Measurements from ENCODE around the gene STRN4.

Gene STRN4

GRCh38 chr19:46724468-46724867, 21.8 kb downstream of the STRN4 start:
- CTCF ChIA-PET, result no interaction called here
- DNase-seq (ENCODE audit: extremely low spot score), result no peak
- POLR2A ChIA-PET, result no interaction called here
- TF ChIP-seq L3MBTL2 (conservative IDR thresholded peaks at IDR 0.05) (no peak), PKNOX1 (IDR thresholded peaks at IDR 0.05) (no peak), BHLHE40 (IDR thresholded peaks at IDR 0.05; ENCODE audit: borderline replicate concordance) (no peak), ARNT (IDR thresholded peaks at IDR 0.05) (no peak), HDGF (IDR thresholded peaks at IDR 0.05; ENCODE audit: borderline replicate concordance) (no peak), NFRKB (IDR thresholded peaks at IDR 0.05) (no peak), FOXM1 (IDR thresholded peaks at IDR 0.05; ENCODE audit: borderline replicate concordance) (no peak), SUZ12 (IDR thresholded peaks at IDR 0.05) (no peak), LEF1 (IDR thresholded peaks at IDR 0.05; ENCODE audit: borderline replicate concordance) (no peak), TARDBP (IDR thresholded peaks at IDR 0.05) (no peak), ZNF384 (IDR thresholded peaks at IDR 0.05) (no peak), ELF4 (IDR thresholded peaks at IDR 0.05) (no peak), FOXK2 (IDR thresholded peaks at IDR 0.05) (no peak), FOXA1 (IDR thresholded peaks at IDR 0.05) (no peak), SP1 (IDR thresholded peaks at IDR 0.05) (no peak), CTBP1 (IDR thresholded peaks at IDR 0.05; ENCODE audit: borderline replicate concordance) (no peak)

- no peak for DNase-seq (ENCODE audit: extremely low spot score)
- POLR2A ChIA-PET, result no interaction called here
- CTCF ChIA-PET, result interaction anchor here (0.7 kb wide), 1 partner anchor 13 kb away, joined by 4 read pairs; no protein-coding TSS in a partner anchor
- TF ChIP-seq TARDBP (IDR thresholded peaks at IDR 0.05) (no peak), L3MBTL2 (conservative IDR thresholded peaks at IDR 0.05) (no peak), LEF1 (IDR thresholded peaks at IDR 0.05; ENCODE audit: borderline replicate concordance) (no peak), FOXM1 (IDR thresholded peaks at IDR 0.05; ENCODE audit: borderline replicate concordance) (no peak), HDGF (IDR thresholded peaks at IDR 0.05; ENCODE audit: borderline replicate concordance) (no peak), SP1 (IDR thresholded peaks at IDR 0.05) (no peak), PKNOX1 (IDR thresholded peaks at IDR 0.05) (no peak), BHLHE40 (IDR thresholded peaks at IDR 0.05; ENCODE audit: borderline replicate concordance) (no peak), ARNT (IDR thresholded peaks at IDR 0.05) (no peak), ZNF384 (IDR thresholded peaks at IDR 0.05) (no peak), ELF4 (IDR thresholded peaks at IDR 0.05) (no peak), FOXK2 (IDR thresholded peaks at IDR 0.05) (no peak), CTBP1 (IDR thresholded peaks at IDR 0.05; ENCODE audit: borderline replicate concordance) (no peak)
These were observed 22.8 kb downstream of the STRN4 start for GRCh38 chr19:46723471-46723870.

- ChIA-PET CTCF (no interaction called here), POLR2A (interaction anchor here (0.7 kb wide), 1 partner anchor 9 kb away, joined by 3 read pairs; no protein-coding TSS in a partner anchor)
- TF ChIP-seq TARDBP (IDR thresholded peaks at IDR 0.05) (no peak), FOXA1 (IDR thresholded peaks at IDR 0.05) (no peak), PKNOX1 (IDR thresholded peaks at IDR 0.05) (no peak), CTBP1 (IDR thresholded peaks at IDR 0.05; ENCODE audit: borderline replicate concordance) (no peak), FOXK2 (IDR thresholded peaks at IDR 0.05) (no peak), ARNT (IDR thresholded peaks at IDR 0.05) (no peak), LEF1 (IDR thresholded peaks at IDR 0.05; ENCODE audit: borderline replicate concordance) (no peak), FOXM1 (IDR thresholded peaks at IDR 0.05; ENCODE audit: borderline replicate concordance) (no peak), BHLHE40 (IDR thresholded peaks at IDR 0.05; ENCODE audit: borderline replicate concordance) (no peak), ELF4 (IDR thresholded peaks at IDR 0.05) (no peak)
- no peak for DNase-seq (ENCODE audit: extremely low spot score)
These were observed 23.2 kb downstream of the STRN4 start for GRCh38 chr19:46723023-46723461.

GRCh38 chr19:46722421-46723022, 23.7 kb downstream of the STRN4 start:
- CTCF ChIA-PET, result no interaction called here
- DNase-seq (ENCODE audit: extremely low spot score), result no peak
- POLR2A ChIA-PET, result interaction anchor here (0.7 kb wide), 1 partner anchor 8 kb away, joined by 3 read pairs; no protein-coding TSS in a partner anchor
- no peak for TF ChIP-seq ELF4 (IDR thresholded peaks at IDR 0.05)
- no peak for TF ChIP-seq NFRKB (IDR thresholded peaks at IDR 0.05)
- TF ChIP-seq HDGF (IDR thresholded peaks at IDR 0.05; ENCODE audit: borderline replicate concordance), result no peak
- no peak for TF ChIP-seq CTBP1 (IDR thresholded peaks at IDR 0.05; ENCODE audit: borderline replicate concordance)
- TF ChIP-seq SUZ12 (IDR thresholded peaks at IDR 0.05), result no peak
- no peak for TF ChIP-seq TARDBP (IDR thresholded peaks at IDR 0.05)

GRCh38 chr19:46722004-46722380, 24.3 kb downstream of the STRN4 start:
- no peak for DNase-seq (ENCODE audit: extremely low spot score)
- no peak for TF ChIP-seq PKNOX1 (IDR thresholded peaks at IDR 0.05)
- no peak for TF ChIP-seq TARDBP (IDR thresholded peaks at IDR 0.05)
- TF ChIP-seq BHLHE40 (IDR thresholded peaks at IDR 0.05; ENCODE audit: borderline replicate concordance), result no peak
- no peak for TF ChIP-seq HDGF (IDR thresholded peaks at IDR 0.05; ENCODE audit: borderline replicate concordance)
- TF ChIP-seq SUZ12 (IDR thresholded peaks at IDR 0.05), result no peak
- no peak for TF ChIP-seq FOXK2 (IDR thresholded peaks at IDR 0.05)
- TF ChIP-seq LEF1 (IDR thresholded peaks at IDR 0.05; ENCODE audit: borderline replicate concordance), result no peak
- TF ChIP-seq FOXM1 (IDR thresholded peaks at IDR 0.05; ENCODE audit: borderline replicate concordance), result no peak
- no peak for TF ChIP-seq ARNT (IDR thresholded peaks at IDR 0.05)
- no peak for TF ChIP-seq NFRKB (IDR thresholded peaks at IDR 0.05)
- TF ChIP-seq FOXA1 (IDR thresholded peaks at IDR 0.05), result no peak
- no peak for TF ChIP-seq L3MBTL2 (conservative IDR thresholded peaks at IDR 0.05)
- no peak for TF ChIP-seq ELF4 (IDR thresholded peaks at IDR 0.05)
- POLR2A ChIA-PET, result no interaction called here
- CTCF ChIA-PET, result no interaction called here
